Lower lobe of right lung (tissue), 2 donors: ENCODE measurements around the gene PRKCQ. TPM values are rescaled to one million over a fixed set of nuclear protein-coding genes. Genes with fewer than 3 reads are reported as not detected.

ENCODE experiments used
- ATAC-seq, 2 donors: fragments of 200-7000 bp; cut with Tn5 transposase; one replicate each; pipeline ENCODE4 v1.9.1; 2020 to 2022; ENCODE audit warnings: mild to moderate bottlenecking in 2 of 2, moderate library complexity in 2 of 2
- DNase-seq: peaks from one replicate; pipeline ENCODE4 v3.0.0-alpha.2; 2020
- H3K27ac ChIP-seq: fragments of 200-600 bp; one replicate; pipeline ENCODE4 v1.8.0; 2022
- H3K27me3 ChIP-seq: fragments of 200-600 bp; one replicate; pipeline ENCODE4 v1.8.0; 2022; ENCODE audit warnings: low read depth
- H3K36me3 ChIP-seq: fragments of 200-600 bp; one replicate; pipeline ENCODE4 v1.8.0; 2022; ENCODE audit warnings: mild to moderate bottlenecking
- H3K4me1 ChIP-seq: fragments of 200-600 bp; one replicate; pipeline ENCODE4 v1.8.0; 2022
- H3K4me3 ChIP-seq: fragments of 200-600 bp; one replicate; pipeline ENCODE4 v1.8.0; 2022; ENCODE audit warnings: mild to moderate bottlenecking
- H3K9me3 ChIP-seq: fragments of 200-600 bp; one replicate; pipeline ENCODE4 v1.8.0; 2022
- CTCF ChIP-seq: fragments of 200-600 bp; IDR thresholded peaks from one replicate; pipeline ENCODE4 v1.8.0; 2022; ENCODE audit warnings: antibody characterized with exemption, mild to moderate bottlenecking
- intact Hi-C: fragments of 100-400 bp; cut with DNase I; formaldehyde crosslinking; loops from one replicate; pipeline ENCODE4 v1.11.0; 2022
- total RNA-seq: library from RNA; stranded (reverse); fragmentation: NEBNext Ultra II Directional; extraction: Animal tissue kit (Norgen Biotek cat#: 25700); gene quantifications from one replicate; pipeline ENCODE4 v1.2.1, GENCODE V29; 2021
- donor health status: DM: no; HTN: yes; CAD: no; lungs with severe emphysema.

The PRKCQ gene
- total RNA-seq, 1 donor from 2014 or later: 8.1 TPM

- no peak overlapping the region for H3K4me3 ChIP-seq
- TF ChIP-seq CTCF: no peak
- no peak for ATAC-seq
These were observed 38.3 kb upstream of the PRKCQ start for GRCh38 chr10:6618340-6618739.

GRCh38 chr10:6617309-6618076 lies 37.4 kb upstream of the PRKCQ start:
- intact Hi-C loops: no loop called here
- Histone ChIP-seq H3K27ac (no peak overlapping the region), H3K4me3 (no peak overlapping the region), H3K4me1 (no peaks in the 10 kb centered on the region), H3K36me3 (no peaks in the 10 kb centered on the region), H3K27me3 (no peaks in the 10 kb centered on the region), H3K9me3 (no peaks in the 10 kb centered on the region)
- DNase-seq (no peak), ATAC-seq (no peak)
- TF ChIP-seq CTCF: no peak

More at GRCh38 chr10:6618340-6618739, 38.3 kb upstream of the PRKCQ start:
- Histone ChIP-seq H3K4me1 (no peaks in the 10 kb centered on the region), H3K27ac (no peak overlapping the region), H3K9me3 (no peaks in the 10 kb centered on the region), H3K36me3 (no peaks in the 10 kb centered on the region), H3K27me3 (no peaks in the 10 kb centered on the region)
- intact Hi-C loops: no loop called here
- no peak for DNase-seq

GRCh38 chr10:6615971-6616370 lies 35.9 kb upstream of the PRKCQ start:
- intact Hi-C loops: no loop called here
- no peak for TF ChIP-seq CTCF

GRCh38 chr10:6612371-6612770 lies 32.3 kb upstream of the PRKCQ start:
- no peaks in the 10 kb centered on the region for H3K36me3 ChIP-seq
- no peaks in the 10 kb centered on the region for H3K4me1 ChIP-seq
- TF ChIP-seq CTCF: no peak
- H3K4me3 ChIP-seq: no peak overlapping the region
- no peaks in the 10 kb centered on the region for H3K27me3 ChIP-seq
- intact Hi-C loops: no loop called here
- no peaks in the 10 kb centered on the region for H3K9me3 ChIP-seq
- no peak for ATAC-seq
- no peak for DNase-seq
- H3K27ac ChIP-seq: no peak overlapping the region

More at GRCh38 chr10:6615971-6616370, 35.9 kb upstream of the PRKCQ start:
- Histone ChIP-seq H3K27ac (no peak overlapping the region), H3K4me3 (no peak overlapping the region), H3K9me3 (no peaks in the 10 kb centered on the region), H3K27me3 (no peaks in the 10 kb centered on the region), H3K4me1 (no peaks in the 10 kb centered on the region), H3K36me3 (no peaks in the 10 kb centered on the region)
- DNase-seq: no peak
- ATAC-seq: no peak

GRCh38 chr10:6610647-6611046 lies 30.6 kb upstream of the PRKCQ start:
- Histone ChIP-seq H3K4me1 (no peaks in the 10 kb centered on the region), H3K27me3 (no peaks in the 10 kb centered on the region), H3K9me3 (no peaks in the 10 kb centered on the region), H3K36me3 (no peaks in the 10 kb centered on the region), H3K4me3 (no peak overlapping the region), H3K27ac (no peak overlapping the region)
- no peak for TF ChIP-seq CTCF
- no peak for ATAC-seq
- no peak for DNase-seq
- intact Hi-C loops: no loop called here
